Transverse colon (tissue), 4 donors: Measurements from ENCODE around the gene CCDC188.

Experiments used
- EP300 ChIP-seq: sonication (generic); formaldehyde crosslinking; IDR thresholded peaks from one replicate; pipeline ENCODE4 v1.6.1; 2017; ENCODE audit warnings: antibody characterized with exemption, low read depth
- POLR2AphosphoS5 ChIP-seq, 3 donors: sonication (generic); formaldehyde crosslinking; IDR thresholded peaks; one replicate each; pipeline ENCODE4 v1.6.1; 2016; ENCODE audit warnings: antibody characterized with exemption in 3 of 3
- TF ChIP-seq, protein P1 (sequence below), 5 experiments: fragments of 200-600 bp in 3 of 5; fragments of 450-650 bp in 2 of 5; sonication (generic) in 3 of 5; IDR thresholded peaks; 1 replicate in 2 of 5; 2 replicates in 3 of 5; pipeline ENCODE4 v1.5.1; 2016 to 2017; ENCODE audit warnings: antibody characterized with exemption in 5 of 5, inconsistent platforms in 3 of 5, mild to moderate bottlenecking in 2 of 5, moderate library complexity in 1 of 5

DNA sequence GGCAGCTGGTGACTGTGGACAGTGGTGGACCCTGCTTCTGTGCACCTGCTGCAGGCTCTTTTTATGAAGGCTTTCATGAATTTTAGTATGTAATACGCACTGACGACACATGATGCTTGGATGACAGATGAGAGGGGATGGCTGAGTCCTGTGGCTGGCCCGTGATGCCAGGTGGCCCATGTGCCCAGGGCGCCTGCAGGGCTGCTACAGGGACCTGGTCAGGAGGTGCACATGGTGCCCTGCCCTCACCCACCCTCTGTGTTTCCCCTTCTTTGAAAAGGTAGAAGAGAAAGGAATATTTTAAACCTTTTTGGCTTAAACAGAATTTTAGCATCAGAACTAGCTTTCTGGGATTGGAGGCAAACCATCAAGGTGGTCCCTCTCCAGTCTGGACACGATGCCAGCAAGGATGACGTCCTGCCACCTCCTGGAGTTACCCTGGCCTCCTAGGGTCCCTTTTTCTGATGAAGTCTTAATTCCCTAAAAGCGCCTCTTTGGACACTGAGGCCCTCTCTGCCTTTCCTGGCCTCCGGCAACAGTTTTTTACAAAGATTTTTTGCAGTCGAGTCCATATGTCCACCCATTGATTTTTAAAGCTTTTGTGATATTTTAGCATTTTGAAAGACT, 40.4 kb downstream of the CCDC188 start:
- TF ChIP-seq, protein P1, sequence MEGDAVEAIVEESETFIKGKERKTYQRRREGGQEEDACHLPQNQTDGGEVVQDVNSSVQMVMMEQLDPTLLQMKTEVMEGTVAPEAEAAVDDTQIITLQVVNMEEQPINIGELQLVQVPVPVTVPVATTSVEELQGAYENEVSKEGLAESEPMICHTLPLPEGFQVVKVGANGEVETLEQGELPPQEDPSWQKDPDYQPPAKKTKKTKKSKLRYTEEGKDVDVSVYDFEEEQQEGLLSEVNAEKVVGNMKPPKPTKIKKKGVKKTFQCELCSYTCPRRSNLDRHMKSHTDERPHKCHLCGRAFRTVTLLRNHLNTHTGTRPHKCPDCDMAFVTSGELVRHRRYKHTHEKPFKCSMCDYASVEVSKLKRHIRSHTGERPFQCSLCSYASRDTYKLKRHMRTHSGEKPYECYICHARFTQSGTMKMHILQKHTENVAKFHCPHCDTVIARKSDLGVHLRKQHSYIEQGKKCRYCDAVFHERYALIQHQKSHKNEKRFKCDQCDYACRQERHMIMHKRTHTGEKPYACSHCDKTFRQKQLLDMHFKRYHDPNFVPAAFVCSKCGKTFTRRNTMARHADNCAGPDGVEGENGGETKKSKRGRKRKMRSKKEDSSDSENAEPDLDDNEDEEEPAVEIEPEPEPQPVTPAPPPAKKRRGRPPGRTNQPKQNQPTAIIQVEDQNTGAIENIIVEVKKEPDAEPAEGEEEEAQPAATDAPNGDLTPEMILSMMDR (IDR thresholded peaks at IDR 0.05): no peak
- no peak for TF ChIP-seq POLR2AphosphoS5 (IDR thresholded peaks at IDR 0.05)
- no peak for TF ChIP-seq EP300
